22Rv1 (cell line): ENCODE results near the gene NLK.

ENCODE experiments used
- ZFX ChIP-seq: fragments of 450-650 bp; IDR thresholded peaks from 2 replicates; pipeline ENCODE4 v1.6.1; 2017; ENCODE audit warnings: antibody characterized with exemption, borderline replicate concordance
- TF ChIP-seq, protein P1 (sequence below): fragments of 450-650 bp; IDR thresholded peaks from 2 replicates; pipeline ENCODE4 v1.5.1; 2017; ENCODE audit warnings: mild to moderate bottlenecking

DNA sequence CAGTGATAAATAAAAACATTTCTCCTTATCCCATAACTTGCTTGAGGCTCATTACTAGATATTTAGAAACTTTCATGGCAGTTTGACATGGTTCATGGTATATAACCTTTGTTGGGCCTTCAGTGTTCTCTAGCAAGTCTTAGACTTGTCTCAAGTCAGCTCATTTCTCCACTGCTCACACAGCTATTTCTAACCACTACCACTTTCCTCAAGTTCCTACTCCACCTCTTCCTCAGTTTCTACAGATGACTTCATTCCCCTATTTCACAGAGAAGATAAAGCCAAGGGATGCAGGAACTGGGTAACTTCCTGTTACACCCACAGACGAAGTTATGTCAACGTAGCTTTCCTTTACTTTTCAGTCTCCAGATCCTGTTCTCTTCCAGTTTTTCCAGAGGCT, 23.2 kb downstream of the NLK start:
- no peak for TF ChIP-seq ZFX
- TF ChIP-seq, protein P1, sequence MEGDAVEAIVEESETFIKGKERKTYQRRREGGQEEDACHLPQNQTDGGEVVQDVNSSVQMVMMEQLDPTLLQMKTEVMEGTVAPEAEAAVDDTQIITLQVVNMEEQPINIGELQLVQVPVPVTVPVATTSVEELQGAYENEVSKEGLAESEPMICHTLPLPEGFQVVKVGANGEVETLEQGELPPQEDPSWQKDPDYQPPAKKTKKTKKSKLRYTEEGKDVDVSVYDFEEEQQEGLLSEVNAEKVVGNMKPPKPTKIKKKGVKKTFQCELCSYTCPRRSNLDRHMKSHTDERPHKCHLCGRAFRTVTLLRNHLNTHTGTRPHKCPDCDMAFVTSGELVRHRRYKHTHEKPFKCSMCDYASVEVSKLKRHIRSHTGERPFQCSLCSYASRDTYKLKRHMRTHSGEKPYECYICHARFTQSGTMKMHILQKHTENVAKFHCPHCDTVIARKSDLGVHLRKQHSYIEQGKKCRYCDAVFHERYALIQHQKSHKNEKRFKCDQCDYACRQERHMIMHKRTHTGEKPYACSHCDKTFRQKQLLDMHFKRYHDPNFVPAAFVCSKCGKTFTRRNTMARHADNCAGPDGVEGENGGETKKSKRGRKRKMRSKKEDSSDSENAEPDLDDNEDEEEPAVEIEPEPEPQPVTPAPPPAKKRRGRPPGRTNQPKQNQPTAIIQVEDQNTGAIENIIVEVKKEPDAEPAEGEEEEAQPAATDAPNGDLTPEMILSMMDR, result no peak
